A549 treated with CpdA at 1 μM for 4 hours (cell line): Measurements from ENCODE around the gene CALM1. TPM values are rescaled to one million over a fixed set of nuclear protein-coding genes. Genes with fewer than 3 reads are reported as not detected.

Source experiments
- total RNA-seq: library from RNA; stranded (reverse); fragments of 200-300 nt; extraction: Qiagen RNA extraction; gene quantifications from 5 replicates; pipeline ENCODE4 v1.2.3, GENCODE V29; 2022; ENCODE audit warnings: low read depth

The CALM1 gene
- 287 to 332 TPM (median 319 TPM) in 5 replicates for total RNA-seq

GRCh38 chr14:90396341-90397339 lies at the start of gene CALM1:
CALM1 (plus strand) TSS chr14:90397029; CDS start chr14:90397231, 202 bp downstream.

Other genes with a start within 250 kb of the CALM1 start
- gene PSMC1, start 140.5 kb upstream of the CALM1 start, total RNA-seq: 218 to 380 TPM (median 230 TPM) in 5 replicates
- gene NRDE2, start 65.1 kb upstream of the CALM1 start, total RNA-seq: 8.9 to 10.2 TPM (median 9.6 TPM) in 5 replicates